HG03108 (cell line): Measurements from ENCODE around the gene KCNE5.
"Not testable (repeated sequence)": the region's sequence is repeated elsewhere in the genome, so short reads cannot be mapped to it uniquely, and the experiment has no call there.

Source experiments
- ATAC-seq: cut with Tn5 transposase; IDR thresholded peaks from one replicate; pipeline ENCODE4 v1.9.1; 2021; ENCODE audit warnings: moderate library complexity; ENCODE audit not compliant: unreplicated experiment

The KCNE5 gene

GRCh38 chrX:109624641-109625616 is at the start of gene KCNE5:
TSS of gene KCNE5 (minus strand) at chrX:109625172. CDS start at chrX:109625020, 152 bp downstream.
- no peak for ATAC-seq

DNA sequence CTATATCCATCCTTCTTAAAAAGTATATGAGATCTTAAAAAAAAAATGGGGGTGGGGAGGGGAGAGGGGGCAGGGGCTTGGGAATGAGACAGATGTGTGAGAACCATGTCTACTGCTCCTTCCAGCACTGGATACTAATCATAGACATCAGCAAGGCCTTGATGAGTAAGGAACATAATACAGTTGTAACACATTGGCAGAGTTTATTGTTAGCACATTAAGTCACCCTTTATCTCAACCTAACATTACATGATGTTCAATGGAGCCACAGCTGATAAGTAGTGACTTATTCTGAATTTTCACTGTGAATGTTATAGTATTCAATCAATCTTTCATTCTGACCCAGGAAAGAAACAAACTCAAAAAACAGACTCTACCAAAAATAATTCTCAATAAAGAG is 47.3 kb upstream of the KCNE5 start:
- ATAC-seq: no peak

GRCh38 chrX:109671170-109671569 is 46.2 kb upstream of the KCNE5 start:
- ATAC-seq: not testable (repeated sequence)

- no peak for ATAC-seq
These were observed 43.0 kb upstream of the KCNE5 start for GRCh38 chrX:109667986-109668385.

GRCh38 chrX:109660435-109661143 is 35.6 kb upstream of the KCNE5 start:
- ATAC-seq: no peak

GRCh38 chrX:109658391-109658790 is 33.4 kb upstream of the KCNE5 start:
- ATAC-seq: no peak

DNA sequence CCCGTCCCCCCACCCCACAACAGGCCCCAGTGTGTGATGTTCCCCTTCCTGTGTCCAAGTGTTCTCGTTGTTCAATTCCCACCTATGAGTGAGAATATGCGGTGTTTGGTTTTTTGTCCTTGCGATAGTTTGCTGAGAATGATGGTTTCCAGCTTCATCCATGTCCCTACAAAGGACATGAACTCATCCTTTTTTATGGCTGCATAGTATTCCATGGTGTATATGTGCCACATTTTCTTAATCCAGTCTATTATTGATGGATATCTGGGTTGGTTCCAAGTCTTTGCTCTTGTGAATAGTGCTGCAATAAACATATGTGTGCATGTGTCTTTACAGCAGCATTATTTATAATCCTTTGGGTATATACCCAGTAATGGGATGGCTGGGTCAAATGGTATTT is 32.4 kb upstream of the KCNE5 start:
- not testable (repeated sequence) for ATAC-seq

DNA sequence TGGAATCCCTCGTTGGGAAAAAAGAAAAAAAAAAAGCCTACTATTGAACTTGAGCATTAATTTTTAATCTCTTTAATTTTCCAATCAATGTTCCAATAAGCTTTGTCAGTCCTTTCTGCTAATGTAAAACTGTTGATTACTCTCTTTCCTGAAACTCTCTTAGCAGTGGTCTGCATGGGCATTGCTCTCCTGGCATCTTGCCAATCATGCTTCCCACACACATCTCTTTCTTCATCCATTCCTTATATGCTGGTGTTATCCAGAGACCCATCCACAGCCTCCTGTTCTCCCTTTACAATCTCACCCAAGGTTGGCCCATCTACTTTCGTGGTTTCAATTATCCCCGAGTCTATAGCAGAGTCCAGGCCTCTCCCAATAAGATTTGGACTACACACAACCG is 31.8 kb upstream of the KCNE5 start:
- no peak for ATAC-seq

- no peak for ATAC-seq
These were observed 30.7 kb upstream of the KCNE5 start for GRCh38 chrX:109655502-109656201.

DNA sequence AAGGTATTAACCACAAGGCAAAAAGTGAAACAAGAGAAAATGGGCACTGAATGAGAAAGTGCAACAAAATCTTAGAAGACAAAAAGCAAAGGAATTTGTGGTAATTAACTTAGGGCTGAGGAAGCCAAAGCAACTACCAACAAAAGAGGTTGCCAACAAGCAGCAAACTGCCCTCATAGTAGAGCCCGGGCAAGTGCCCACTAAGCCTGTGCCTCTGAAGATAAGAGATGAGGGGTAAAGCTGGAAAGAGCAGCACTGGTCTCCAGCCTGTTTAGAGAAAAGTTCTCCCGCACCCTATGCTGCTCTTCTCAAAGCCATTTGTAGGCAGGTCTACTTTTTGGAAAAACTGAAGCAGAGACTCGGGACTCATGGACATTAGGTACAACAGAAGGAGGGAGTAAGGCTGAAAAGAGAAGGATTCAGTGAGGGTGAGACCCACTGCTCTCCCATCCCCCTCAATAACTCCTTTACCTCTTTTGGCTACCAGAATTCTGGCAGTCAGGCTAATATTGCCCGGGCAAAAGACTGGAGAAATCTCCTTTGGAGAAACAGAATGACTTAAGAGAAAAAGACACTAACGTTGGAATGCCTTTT is 29.6 kb upstream of the KCNE5 start:
- no peak for ATAC-seq

- not testable (repeated sequence) for ATAC-seq
These were observed 19.7 kb upstream of the KCNE5 start for GRCh38 chrX:109644671-109645070.

DNA sequence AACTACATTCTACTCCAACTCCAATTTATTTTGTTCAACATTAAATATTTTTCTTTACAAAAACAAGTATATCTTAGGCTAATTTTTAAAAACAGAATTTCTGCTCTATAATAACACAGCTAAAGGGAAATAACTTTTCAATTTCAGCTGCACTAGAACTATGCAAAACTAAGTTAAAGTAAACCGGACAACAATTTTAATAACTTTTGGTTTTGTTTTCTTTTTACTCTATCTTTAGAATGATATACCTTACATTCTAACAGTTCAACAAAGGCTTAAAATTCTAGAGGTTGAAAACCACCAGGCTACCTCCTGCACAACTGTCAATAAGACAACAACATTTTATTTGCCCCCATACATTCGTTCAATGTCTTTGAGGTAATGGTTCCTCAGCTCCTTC is 18.7 kb upstream of the KCNE5 start:
- ATAC-seq: no peak

GRCh38 chrX:109638158-109638557 is 13.2 kb upstream of the KCNE5 start:
- ATAC-seq: no peak

DNA sequence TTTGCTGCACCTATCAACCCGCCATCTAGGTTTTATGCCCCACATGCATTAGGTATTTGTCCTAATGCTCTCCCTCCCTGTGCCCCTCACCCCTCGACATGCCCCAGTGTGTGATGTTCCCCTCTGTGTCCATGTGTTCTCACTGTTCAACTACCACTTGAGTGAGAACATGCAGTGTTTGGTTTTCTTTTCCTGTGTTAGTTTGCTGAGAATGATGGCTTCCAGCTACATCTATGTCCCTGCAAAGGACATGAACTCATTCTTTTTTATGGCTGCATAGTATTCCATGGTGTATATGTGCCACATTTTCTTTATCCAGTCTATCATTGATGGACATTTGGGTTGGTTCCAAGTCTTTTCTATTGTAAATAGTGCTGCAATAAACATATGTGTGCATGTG is 12.5 kb upstream of the KCNE5 start:
- not testable (repeated sequence) for ATAC-seq

DNA sequence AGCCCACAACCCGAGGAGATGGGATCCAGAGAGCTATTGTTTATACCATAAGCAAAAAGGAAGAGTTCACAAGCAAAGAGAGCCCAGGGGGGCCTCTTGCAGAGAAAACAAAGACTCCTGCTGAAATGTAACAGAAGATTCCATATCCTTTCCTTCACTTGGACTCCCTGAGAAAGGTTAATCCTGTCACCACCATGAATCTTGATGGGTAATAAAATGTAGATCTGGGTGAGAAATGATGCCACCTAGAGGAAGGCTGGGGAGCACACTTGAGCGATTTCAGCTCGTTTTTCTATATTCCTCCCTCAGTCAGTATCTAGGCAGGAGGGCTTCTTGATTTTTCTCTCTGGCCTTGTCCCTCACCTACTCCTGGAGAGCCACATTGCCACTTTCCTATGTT is 10.2 kb upstream of the KCNE5 start:
- no peak for ATAC-seq

- ATAC-seq: no peak
These were observed 8.0 kb upstream of the KCNE5 start for GRCh38 chrX:109632906-109633504.

GRCh38 chrX:109629310-109629709 is 4.3 kb upstream of the KCNE5 start:
- ATAC-seq: no peak

DNA sequence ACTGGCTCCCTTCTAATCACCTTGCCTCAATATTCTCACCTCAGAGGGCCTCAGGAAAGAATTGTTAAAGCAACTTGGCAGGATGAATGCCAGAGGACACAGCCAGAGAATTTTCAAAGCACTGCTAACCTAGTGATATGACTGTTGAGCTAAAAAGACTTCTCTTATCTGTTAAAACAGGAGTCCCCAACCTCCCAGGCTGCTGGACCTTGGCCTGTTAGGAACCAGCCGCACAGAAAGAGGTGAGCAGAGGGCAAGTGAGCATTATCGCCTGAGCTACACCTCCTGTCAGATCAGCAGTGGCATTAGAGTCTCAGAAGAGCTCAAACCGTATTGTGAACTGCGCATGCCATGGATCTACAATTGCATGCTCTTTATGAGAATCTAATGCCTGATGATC is 1.7 kb upstream of the KCNE5 start:
- ATAC-seq: no peak

- no peak for ATAC-seq
These were observed 975 bp downstream of the KCNE5 start for GRCh38 chrX:109623997-109624396.

- no peak for ATAC-seq
These were observed 2.7 kb downstream of the KCNE5 start for GRCh38 chrX:109622270-109622669.

DNA sequence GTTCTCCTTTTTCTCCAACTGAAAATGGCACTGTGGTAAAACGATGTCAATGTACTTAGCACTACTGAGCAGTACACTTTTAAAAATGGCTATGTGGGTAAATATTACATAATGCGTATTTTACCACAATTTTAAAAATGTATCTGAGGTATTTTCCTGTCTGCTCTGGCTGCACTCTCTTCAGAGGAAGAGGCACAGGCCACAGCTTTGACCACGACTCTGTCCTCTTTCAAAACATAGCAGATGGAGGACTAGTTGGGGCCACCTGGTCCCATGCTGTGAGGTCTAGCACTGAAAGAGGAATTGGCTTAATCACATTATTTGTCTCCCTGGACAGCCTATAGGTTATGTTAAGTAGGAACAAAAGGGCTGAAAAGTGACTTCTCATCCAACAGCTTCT is 5.2 kb downstream of the KCNE5 start:
- ATAC-seq: no peak
